K562 (cell line): Measurements from ENCODE around the gene CCDC167. TPM values are rescaled to one million over a fixed set of nuclear protein-coding genes. Genes with fewer than 3 reads are reported as not detected.

Experiments
- KDM1A ChIP-seq, 2 experiments: fragments of 450-650 bp; IDR thresholded peaks; 2 replicates each; pipeline ENCODE4 v1.6.1; 2016; ENCODE audit warnings: mild to moderate bottlenecking in 2 of 2
- MED1 ChIP-seq: sonication (generic); formaldehyde crosslinking; IDR thresholded peaks from 2 replicates; pipeline ENCODE4 v1.8.1; 2023; ENCODE audit warnings: missing genetic modification reagents, borderline replicate concordance
- MITF ChIP-seq: IDR thresholded peaks from 2 replicates; pipeline ENCODE4 v1.6.1; 2014; ENCODE audit warnings: antibody characterized with exemption
- MYNN ChIP-seq, 2 experiments: sonication (generic); formaldehyde crosslinking in 1 of 2; IDR thresholded peaks; 2 replicates each; pipeline versions ENCODE4 v1.5.0 to v1.6.1; 2016 to 2020; ENCODE audit warnings: antibody characterized with exemption in 1 of 2, missing genetic modification reagents in 1 of 2
- NR1H2 ChIP-seq: sonication (generic); formaldehyde crosslinking; IDR thresholded peaks from 2 replicates; pipeline ENCODE4 v1.4.0; 2020; ENCODE audit warnings: mild to moderate bottlenecking, missing genetic modification reagents
- PCBP1 ChIP-seq: fragments of 200-400 bp; formaldehyde crosslinking; IDR thresholded peaks from 2 replicates; pipeline ENCODE4 v1.6.1; 2018; ENCODE audit warnings: mild to moderate bottlenecking, low read depth, low read length; ENCODE audit not compliant: poor library complexity, severe bottlenecking
- PTTG1 ChIP-seq: fragments of 450-650 bp; IDR thresholded peaks from 2 replicates; pipeline ENCODE4 v1.6.1; 2016; ENCODE audit warnings: low read depth, mild to moderate bottlenecking, missing genetic modification characterization, missing compliant biosample characterization
- SNRNP70 ChIP-seq: fragments of 200-400 bp; formaldehyde crosslinking; optimal IDR thresholded peaks from 2 replicates; pipeline ENCODE3; 2017; ENCODE audit warnings: low read depth, low read length
- YY1 ChIP-seq, 3 experiments: IDR thresholded peaks; 2 replicates each; pipeline ENCODE4 v1.6.1; 2011; ENCODE audit warnings: low read length in 2 of 3, mild to moderate bottlenecking in 2 of 3, moderate library complexity in 2 of 3, borderline replicate concordance in 1 of 3, control low read depth in 1 of 3, low read depth in 1 of 3; ENCODE audit not compliant: insufficient read depth in 3 of 3, insufficient replicate concordance in 2 of 3, control insufficient read depth in 1 of 3, insufficient read length in 1 of 3; ENCODE audit errors: extremely low read depth in 1 of 3
- ZNF766 ChIP-seq: fragments of 200-800 bp; sonication (Bioruptor generic); conservative IDR thresholded peaks from 2 replicates; pipeline ENCODE4 v1.6.1; 2016; ENCODE audit warnings: missing genetic modification characterization, missing compliant biosample characterization
- polyA plus RNA-seq, 8 experiments: library from polyadenylated mRNA; depleted of rRNA in 4 of 8; stranded (reverse) in 5 of 8; unstranded in 3 of 8; fragments of >200 nt; fragmentation: Nextera tagmentation in 2 of 8; fragmentation: Illumina TruSeq in 1 of 8; extraction: Ambion mirVana in 2 of 8; extraction: Trizol in 1 of 8; gene quantifications; 2 replicates each; pipeline versions ENCODE4 v1.2.1 to v1.2.3, GENCODE V29; 2011 to 2014; ENCODE audit warnings: inconsistent platforms in 1 of 8, missing spikeins in 1 of 8
- total RNA-seq, 7 experiments: library from RNA; depleted of rRNA in 6 of 7; stranded (reverse); fragments of >200 nt in 6 of 7; fragmentation: Illumina TruSeq in 2 of 7; extraction: Trizol in 2 of 7; gene quantifications; 2 replicates each; pipeline versions ENCODE4 v1.2.1 to v1.2.3, GENCODE V29; 2011 to 2021; ENCODE audit warnings: low replicate concordance in 1 of 7
- TF ChIP-seq, protein P1 (sequence below): fragments of 250-450 bp; sonication (Bioruptor Pico); IDR thresholded peaks from 2 replicates; pipeline ENCODE4 v1.5.1; 2021; ENCODE audit warnings: mild to moderate bottlenecking
- TF ChIP-seq, protein P2 (sequence below): fragments of 450-650 bp; IDR thresholded peaks from 2 replicates; pipeline ENCODE4 v1.6.1; 2016; ENCODE audit warnings: mild to moderate bottlenecking
- TF ChIP-seq, protein P3 (sequence below): fragments of 450-650 bp; IDR thresholded peaks from 2 replicates; pipeline ENCODE4 v1.6.1; 2017; ENCODE audit warnings: antibody characterized with exemption, mild to moderate bottlenecking

The CCDC167 gene
- total and polyA plus RNA-seq, 9 of the 15 experiments (the other 6 are each of a cell fraction or from before 2014, with no cell fraction given), result 26.0 to 114 (median 45.2) TPM

DNA sequence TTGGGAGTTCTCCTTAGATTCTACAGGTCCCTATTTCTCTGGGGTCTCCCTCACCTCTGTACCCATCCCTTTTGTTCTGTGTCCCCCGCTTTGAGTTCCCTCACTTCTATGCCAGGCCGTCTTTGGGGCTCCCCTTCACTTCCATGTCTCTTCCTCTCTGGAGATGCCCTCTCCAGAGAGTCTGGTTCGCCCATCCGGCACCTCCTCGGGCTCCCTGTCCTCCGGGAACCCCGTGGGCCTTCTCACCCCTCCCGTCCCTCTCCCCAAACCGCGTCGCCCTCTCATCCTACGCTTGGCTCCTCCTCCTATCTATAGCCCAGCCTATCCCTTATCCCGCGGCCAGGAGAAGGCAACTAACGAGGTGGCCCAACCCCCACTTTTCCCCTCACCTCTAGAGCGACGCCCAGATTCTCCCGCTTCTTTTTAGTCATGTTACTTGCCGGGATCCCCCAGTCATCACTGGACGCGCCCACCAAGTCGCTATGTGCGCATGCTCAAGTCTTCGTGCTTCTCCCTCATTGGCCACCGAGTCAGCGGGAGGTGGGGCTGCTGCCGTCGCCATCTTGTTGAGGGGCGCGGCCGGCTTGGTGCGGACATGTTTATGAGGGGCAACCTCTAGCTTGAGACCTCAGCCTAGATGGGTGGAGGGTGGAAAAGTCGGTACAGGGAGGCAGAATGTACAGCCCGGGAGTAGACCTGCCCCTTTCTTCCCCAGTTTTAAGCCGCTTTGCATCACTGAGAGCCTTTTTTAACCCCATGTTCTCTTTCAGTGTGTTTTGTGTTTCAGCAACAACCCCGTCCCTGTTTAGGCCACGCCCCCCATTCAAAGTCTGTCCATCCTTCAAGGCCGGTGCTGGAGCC is at the start of gene CCDC167 (continued):
- TF ChIP-seq, protein P1, sequence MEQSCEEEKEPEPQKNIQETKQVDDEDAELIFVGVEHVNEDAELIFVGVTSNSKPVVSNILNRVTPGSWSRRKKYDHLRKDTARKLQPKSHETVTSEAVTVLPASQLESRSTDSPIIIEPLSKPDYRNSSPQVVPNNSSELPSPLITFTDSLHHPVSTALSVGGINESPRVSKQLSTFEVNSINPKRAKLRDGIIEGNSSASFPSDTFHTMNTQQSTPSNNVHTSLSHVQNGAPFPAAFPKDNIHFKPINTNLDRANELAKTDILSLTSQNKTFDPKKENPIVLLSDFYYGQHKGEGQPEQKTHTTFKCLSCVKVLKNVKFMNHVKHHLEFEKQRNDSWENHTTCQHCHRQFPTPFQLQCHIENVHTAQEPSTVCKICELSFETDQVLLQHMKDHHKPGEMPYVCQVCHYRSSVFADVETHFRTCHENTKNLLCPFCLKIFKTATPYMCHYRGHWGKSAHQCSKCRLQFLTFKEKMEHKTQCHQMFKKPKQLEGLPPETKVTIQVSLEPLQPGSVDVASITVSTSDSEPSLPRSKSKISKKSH (CRISPR knock-in tag), result no peak
- TF ChIP-seq PTTG1 (tag) (no peak), SNRNP70 (no peak), PCBP1 (no peak), MITF (no peak), ZNF766 (CRISPR knock-in tag) (no peak; the same call in 1 of the 2 replicates), NR1H2 (CRISPR knock-in tag) (no peak), MED1 (CRISPR knock-in tag) (no peak), MYNN (IDR thresholded peaks at IDR 0.05) (no peak), MYNN (CRISPR knock-in tag; IDR thresholded peaks at IDR 0.05) (no peak), YY1 (IDR thresholded peaks at IDR 0.05; ENCODE audit: borderline replicate concordance in 1 of 3, control insufficient read depth in 1 of 3, extremely low read depth in 1 of 3, insufficient read depth in 3 of 3, insufficient read length in 1 of 3, insufficient replicate concordance in 2 of 3, low read depth in 1 of 3, low read length in 2 of 3) (peak; percentile 100), KDM1A (IDR thresholded peaks at IDR 0.05) (no peak; a peak in 1 of 4 replicates)
- TF ChIP-seq, protein P2, sequence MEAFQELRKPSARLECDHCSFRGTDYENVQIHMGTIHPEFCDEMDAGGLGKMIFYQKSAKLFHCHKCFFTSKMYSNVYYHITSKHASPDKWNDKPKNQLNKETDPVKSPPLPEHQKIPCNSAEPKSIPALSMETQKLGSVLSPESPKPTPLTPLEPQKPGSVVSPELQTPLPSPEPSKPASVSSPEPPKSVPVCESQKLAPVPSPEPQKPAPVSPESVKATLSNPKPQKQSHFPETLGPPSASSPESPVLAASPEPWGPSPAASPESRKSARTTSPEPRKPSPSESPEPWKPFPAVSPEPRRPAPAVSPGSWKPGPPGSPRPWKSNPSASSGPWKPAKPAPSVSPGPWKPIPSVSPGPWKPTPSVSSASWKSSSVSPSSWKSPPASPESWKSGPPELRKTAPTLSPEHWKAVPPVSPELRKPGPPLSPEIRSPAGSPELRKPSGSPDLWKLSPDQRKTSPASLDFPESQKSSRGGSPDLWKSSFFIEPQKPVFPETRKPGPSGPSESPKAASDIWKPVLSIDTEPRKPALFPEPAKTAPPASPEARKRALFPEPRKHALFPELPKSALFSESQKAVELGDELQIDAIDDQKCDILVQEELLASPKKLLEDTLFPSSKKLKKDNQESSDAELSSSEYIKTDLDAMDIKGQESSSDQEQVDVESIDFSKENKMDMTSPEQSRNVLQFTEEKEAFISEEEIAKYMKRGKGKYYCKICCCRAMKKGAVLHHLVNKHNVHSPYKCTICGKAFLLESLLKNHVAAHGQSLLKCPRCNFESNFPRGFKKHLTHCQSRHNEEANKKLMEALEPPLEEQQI, result no peak
- TF ChIP-seq, protein P3, sequence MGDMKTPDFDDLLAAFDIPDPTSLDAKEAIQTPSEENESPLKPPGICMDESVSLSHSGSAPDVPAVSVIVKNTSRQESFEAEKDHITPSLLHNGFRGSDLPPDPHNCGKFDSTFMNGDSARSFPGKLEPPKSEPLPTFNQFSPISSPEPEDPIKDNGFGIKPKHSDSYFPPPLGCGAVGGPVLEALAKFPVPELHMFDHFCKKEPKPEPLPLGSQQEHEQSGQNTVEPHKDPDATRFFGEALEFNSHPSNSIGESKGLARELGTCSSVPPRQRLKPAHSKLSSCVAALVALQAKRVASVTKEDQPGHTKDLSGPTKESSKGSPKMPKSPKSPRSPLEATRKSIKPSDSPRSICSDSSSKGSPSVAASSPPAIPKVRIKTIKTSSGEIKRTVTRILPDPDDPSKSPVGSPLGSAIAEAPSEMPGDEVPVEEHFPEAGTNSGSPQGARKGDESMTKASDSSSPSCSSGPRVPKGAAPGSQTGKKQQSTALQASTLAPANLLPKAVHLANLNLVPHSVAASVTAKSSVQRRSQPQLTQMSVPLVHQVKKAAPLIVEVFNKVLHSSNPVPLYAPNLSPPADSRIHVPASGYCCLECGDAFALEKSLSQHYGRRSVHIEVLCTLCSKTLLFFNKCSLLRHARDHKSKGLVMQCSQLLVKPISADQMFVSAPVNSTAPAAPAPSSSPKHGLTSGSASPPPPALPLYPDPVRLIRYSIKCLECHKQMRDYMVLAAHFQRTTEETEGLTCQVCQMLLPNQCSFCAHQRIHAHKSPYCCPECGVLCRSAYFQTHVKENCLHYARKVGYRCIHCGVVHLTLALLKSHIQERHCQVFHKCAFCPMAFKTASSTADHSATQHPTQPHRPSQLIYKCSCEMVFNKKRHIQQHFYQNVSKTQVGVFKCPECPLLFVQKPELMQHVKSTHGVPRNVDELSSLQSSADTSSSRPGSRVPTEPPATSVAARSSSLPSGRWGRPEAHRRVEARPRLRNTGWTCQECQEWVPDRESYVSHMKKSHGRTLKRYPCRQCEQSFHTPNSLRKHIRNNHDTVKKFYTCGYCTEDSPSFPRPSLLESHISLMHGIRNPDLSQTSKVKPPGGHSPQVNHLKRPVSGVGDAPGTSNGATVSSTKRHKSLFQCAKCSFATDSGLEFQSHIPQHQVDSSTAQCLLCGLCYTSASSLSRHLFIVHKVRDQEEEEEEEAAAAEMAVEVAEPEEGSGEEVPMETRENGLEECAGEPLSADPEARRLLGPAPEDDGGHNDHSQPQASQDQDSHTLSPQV, result no peak
